Keratinocyte (primary cell): ENCODE results near the gene SERPINA5. TPM values are rescaled to one million over a fixed set of nuclear protein-coding genes. Genes with fewer than 3 reads are reported as not detected.

Experiments used
- DNase-seq: peaks from one replicate; pipeline ENCODE4 v3.0.0-alpha.2; 2011; ENCODE audit warnings: low read depth, missing footprints, low spot score
- FAIRE-seq: peaks from 2 replicates; lab custom pipeline; 2011; peaks lifted over from hg19 to GRCh38; lab: Jason Lieb, UNC
- H2AFZ ChIP-seq: 2 replicates; pipeline ENCODE4 v1.6.0; 2012; ENCODE audit warnings: low read length, control low read depth, inconsistent platforms; ENCODE audit not compliant: control insufficient read depth
- H3K27ac ChIP-seq: 2 replicates; pipeline ENCODE4 v1.5.1; 2011; ENCODE audit warnings: low read length; ENCODE audit not compliant: control insufficient read depth, insufficient read depth
- H3K27me3 ChIP-seq: 3 replicates; pipeline ENCODE4 v1.6.0; 2011; ENCODE audit warnings: low read length; ENCODE audit not compliant: control insufficient read depth, insufficient read depth; ENCODE audit errors: extremely low read depth
- H3K36me3 ChIP-seq, 2 experiments: 2 replicates in 1 of 2; 3 replicates in 1 of 2; pipeline ENCODE4 v1.5.1; 2011; ENCODE audit warnings: low read length in 2 of 2, mild to moderate bottlenecking in 1 of 2; ENCODE audit not compliant: control insufficient read depth in 2 of 2, insufficient read depth in 2 of 2; ENCODE audit errors: extremely low read depth in 1 of 2
- H3K4me1 ChIP-seq: 3 replicates; pipeline ENCODE4 v1.5.1; 2011; ENCODE audit warnings: low read length; ENCODE audit not compliant: control insufficient read depth, insufficient read depth; ENCODE audit errors: extremely low read depth
- H3K4me2 ChIP-seq: 3 replicates; pipeline ENCODE4 v1.6.0; 2011; ENCODE audit warnings: low read depth, low read length; ENCODE audit not compliant: control insufficient read depth, insufficient read depth; ENCODE audit errors: extremely low read depth
- H3K4me3 ChIP-seq, 3 experiments: fragments of 200-600 bp in 1 of 3; sonication (generic) in 1 of 3; 2 replicates in 2 of 3; 3 replicates in 1 of 3; pipeline ENCODE4 v1.5.1; 2011 to 2016; ENCODE audit warnings: low read length in 3 of 3, mild to moderate bottlenecking in 3 of 3, control low read depth in 2 of 3, inconsistent platforms in 1 of 3, low read depth in 1 of 3, mixed read lengths in 1 of 3, mixed run types in 1 of 3, moderate library complexity in 1 of 3; ENCODE audit not compliant: control insufficient read depth in 2 of 3, insufficient read depth in 2 of 3; ENCODE audit errors: extremely low read depth in 1 of 3
- H3K79me2 ChIP-seq: 2 replicates; pipeline ENCODE4 v1.6.0; 2012; ENCODE audit warnings: low read length; ENCODE audit not compliant: control insufficient read depth, insufficient read depth
- H3K9ac ChIP-seq: 3 replicates; pipeline ENCODE4 v1.6.0; 2011; ENCODE audit warnings: low read length; ENCODE audit not compliant: control insufficient read depth, insufficient read depth; ENCODE audit errors: extremely low read depth
- H3K9me1 ChIP-seq: 3 replicates; pipeline ENCODE4 v1.6.0; 2011; ENCODE audit warnings: low read length; ENCODE audit not compliant: control insufficient read depth, insufficient read depth; ENCODE audit errors: extremely low read depth
- H3K9me3 ChIP-seq: 2 replicates; pipeline ENCODE4 v1.5.1; 2012; ENCODE audit warnings: low read depth, low read length; ENCODE audit not compliant: control insufficient read depth
- H4K20me1 ChIP-seq: 3 replicates; pipeline ENCODE4 v1.6.0; 2011; ENCODE audit warnings: low read length; ENCODE audit not compliant: control insufficient read depth, insufficient read depth; ENCODE audit errors: extremely low read depth
- CTCF ChIP-seq, 3 experiments: IDR thresholded peaks in 1 of 3; conservative IDR thresholded peaks in 1 of 3; optimal IDR thresholded peaks in 1 of 3; 2 replicates in 2 of 3; 3 replicates in 1 of 3; pipeline versions ENCODE3 to v1.5.1; 2011; ENCODE audit warnings: low read length in 3 of 3, mild to moderate bottlenecking in 3 of 3, moderate library complexity in 2 of 3, control low read depth in 1 of 3, inconsistent platforms in 1 of 3; ENCODE audit not compliant: insufficient read depth in 2 of 3; ENCODE audit errors: extremely low read depth in 1 of 3
- EZH2 ChIP-seq: IDR thresholded peaks from one replicate; pipeline ENCODE4 v1.6.1; 2012; ENCODE audit warnings: inconsistent platforms, mild to moderate bottlenecking, low read length, moderate library complexity
- dilution Hi-C: fragments of 300-500 bp; cut with MboI; formaldehyde crosslinking; loops from one replicate; pipeline ENCODE4 v1.7.0; 2020; ENCODE audit warnings: low sequenced_read_pairs; ENCODE audit not compliant: extremely low pct_ligation_motif_present
- polyA plus RNA-seq, 5 experiments: library from polyadenylated mRNA; depleted of rRNA in 3 of 5; stranded (reverse) in 3 of 5; stranded (forward) in 1 of 5; unstranded in 1 of 5; fragments of >200 nt; gene quantifications; 1 replicate in 1 of 5; 2 replicates in 3 of 5; 3 replicates in 1 of 5; pipeline versions ENCODE4 v1.2.1 to v1.2.3, GENCODE V29; 2011 to 2012; ENCODE audit warnings: missing spikeins in 2 of 5, low read depth in 1 of 5, low replicate concordance in 1 of 5

Gene SERPINA5
- polyA plus RNA-seq, 1 donor (not counting 4 experiments of a cell fraction or from before 2014, with no cell fraction given) = not detected

DNA sequence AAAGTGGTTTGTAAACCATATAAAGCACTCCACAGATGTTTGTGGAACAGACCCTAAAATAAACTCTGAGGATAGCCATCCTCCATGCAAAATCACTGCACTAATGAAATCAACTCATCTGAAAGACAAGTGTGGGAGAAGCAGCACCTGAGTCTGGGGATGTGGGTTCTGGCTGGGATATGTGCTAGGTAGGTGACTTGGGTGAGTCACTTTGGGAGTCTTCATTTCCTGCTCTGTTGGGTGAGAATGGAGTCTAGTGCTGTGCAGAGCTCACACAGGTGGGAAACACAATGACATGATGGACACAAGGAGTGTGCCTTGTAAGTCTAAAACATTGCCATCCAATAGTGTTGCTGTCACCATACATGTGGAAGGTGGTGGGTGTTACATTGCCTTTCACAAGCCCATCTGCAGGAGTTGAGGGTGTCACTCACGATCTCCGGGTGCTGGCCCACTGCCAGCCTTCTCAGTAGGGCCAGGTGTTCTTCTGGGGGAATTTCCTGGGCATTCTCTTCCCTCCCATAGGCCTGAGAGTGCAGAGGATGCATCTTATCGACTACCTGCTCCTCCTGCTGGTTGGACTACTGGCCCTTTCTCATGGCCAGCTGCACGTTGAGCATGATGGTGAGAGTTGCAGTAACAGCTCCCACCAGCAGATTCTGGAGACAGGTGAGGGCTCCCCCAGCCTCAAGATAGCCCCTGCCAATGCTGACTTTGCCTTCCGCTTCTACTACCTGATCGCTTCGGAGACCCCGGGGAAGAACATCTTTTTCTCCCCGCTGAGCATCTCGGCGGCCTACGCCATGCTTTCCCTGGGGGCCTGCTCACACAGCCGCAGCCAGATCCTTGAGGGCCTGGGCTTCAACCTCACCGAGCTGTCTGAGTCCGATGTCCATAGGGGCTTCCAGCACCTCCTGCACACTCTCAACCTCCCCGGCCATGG lies 18.0 kb upstream of the SERPINA5 start:
- Histone ChIP-seq H3K4me2 (no peak overlapping the region), H3K9me1 (no peaks in the 10 kb centered on the region), H3K79me2 (no peaks in the 10 kb centered on the region), H4K20me1 (no peaks in the 10 kb centered on the region), H3K9me3 (no peaks in the 10 kb centered on the region), H3K36me3 (no peaks in the 10 kb centered on the region), H3K27ac (no peak overlapping the region), H3K4me1 (no peaks in the 10 kb centered on the region), H3K4me3 (no peak overlapping the region), H2AFZ (no peak overlapping the region), H3K9ac (no peak overlapping the region), H3K27me3 (no peaks in the 10 kb centered on the region)
- dilution Hi-C loops = no loop called here
- no peak for FAIRE-seq
- no peak for DNase-seq
- TF ChIP-seq EZH2 (no peak), CTCF (optimal IDR thresholded peaks at IDR 0.05 in 1 of 3, IDR thresholded peaks at IDR 0.05 in 1 of 3, conservative IDR thresholded peaks at IDR 0.05 in 1 of 3; ENCODE audit: extremely low read depth in 1 of 3, insufficient read depth in 2 of 3, low read length in 3 of 3) (no peak)

DNA sequence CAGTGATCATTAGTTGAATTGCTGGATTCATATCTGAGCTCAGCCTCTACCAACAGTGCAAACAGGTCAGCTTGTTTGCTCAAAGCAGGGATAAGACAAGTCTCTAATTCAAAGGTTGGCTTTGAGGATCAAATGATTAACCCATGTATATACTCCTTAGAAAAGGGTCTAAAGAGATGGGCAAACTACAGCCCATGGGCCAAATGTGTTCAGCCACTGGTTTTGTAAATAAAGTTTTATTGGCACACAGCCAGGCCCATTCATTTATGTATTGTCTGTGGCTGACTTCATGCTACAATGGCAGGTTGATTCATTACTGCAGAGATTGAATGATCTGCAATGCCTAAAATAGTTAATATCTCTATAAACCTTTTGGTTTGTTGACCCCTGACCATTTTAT lies 16.8 kb upstream of the SERPINA5 start:
- DNase-seq = no peak
- TF ChIP-seq EZH2 = no peak

More for the DNA sequence above, 16.8 kb upstream of the SERPINA5 start:
- Histone ChIP-seq H3K4me2 (no peak overlapping the region), H3K27ac (no peak overlapping the region), H3K9ac (no peak overlapping the region), H4K20me1 (no peaks in the 10 kb centered on the region), H3K4me3 (no peak overlapping the region), H3K9me1 (no peaks in the 10 kb centered on the region), H3K27me3 (no peaks in the 10 kb centered on the region), H2AFZ (no peak overlapping the region), H3K79me2 (no peaks in the 10 kb centered on the region), H3K4me1 (no peaks in the 10 kb centered on the region), H3K36me3 (no peaks in the 10 kb centered on the region), H3K9me3 (no peaks in the 10 kb centered on the region)
- no peak for FAIRE-seq
- dilution Hi-C loops = no loop called here
